Fibroblast of lung (primary cell): ENCODE results near the gene ANKS1A.

ENCODE experiments used
- EZH2 ChIP-seq: IDR thresholded peaks from 2 replicates; pipeline ENCODE4 v1.5.1; 2012; ENCODE audit warnings: low read length, control low read depth, mild to moderate bottlenecking; ENCODE audit errors: missing control alignments
- TF ChIP-seq, protein P1 (sequence below), 2 donors: IDR thresholded peaks in 1 of 2; conservative IDR thresholded peaks in 1 of 2; 1 replicate in 1 of 2; 2 replicates in 1 of 2; pipeline ENCODE4 v1.5.1; 2011 to 2012; ENCODE audit warnings: low read length in 2 of 2, control low read depth in 1 of 2, inconsistent platforms in 1 of 2, low read depth in 1 of 2, mild to moderate bottlenecking in 1 of 2

DNA sequence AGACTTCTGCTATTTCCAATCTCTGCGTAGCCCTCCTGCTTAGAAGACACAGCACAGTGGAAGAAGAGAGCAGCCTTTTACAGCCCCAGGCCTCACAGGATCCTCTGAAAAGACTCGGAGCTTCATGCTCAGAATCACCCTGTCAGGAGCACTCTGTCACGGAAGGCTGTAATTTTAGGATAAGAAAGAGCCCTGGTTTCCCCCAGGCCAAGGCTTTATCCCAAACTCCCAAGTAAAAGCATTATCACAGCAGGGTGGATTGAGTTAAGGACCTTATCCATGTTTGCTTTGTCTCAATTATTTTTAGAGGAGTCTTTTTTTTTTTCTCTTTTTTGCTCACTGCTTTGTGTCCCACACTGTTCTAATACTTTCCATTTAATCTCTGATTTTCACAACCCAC, 39.2 kb downstream of the ANKS1A start:
- TF ChIP-seq, protein P1, sequence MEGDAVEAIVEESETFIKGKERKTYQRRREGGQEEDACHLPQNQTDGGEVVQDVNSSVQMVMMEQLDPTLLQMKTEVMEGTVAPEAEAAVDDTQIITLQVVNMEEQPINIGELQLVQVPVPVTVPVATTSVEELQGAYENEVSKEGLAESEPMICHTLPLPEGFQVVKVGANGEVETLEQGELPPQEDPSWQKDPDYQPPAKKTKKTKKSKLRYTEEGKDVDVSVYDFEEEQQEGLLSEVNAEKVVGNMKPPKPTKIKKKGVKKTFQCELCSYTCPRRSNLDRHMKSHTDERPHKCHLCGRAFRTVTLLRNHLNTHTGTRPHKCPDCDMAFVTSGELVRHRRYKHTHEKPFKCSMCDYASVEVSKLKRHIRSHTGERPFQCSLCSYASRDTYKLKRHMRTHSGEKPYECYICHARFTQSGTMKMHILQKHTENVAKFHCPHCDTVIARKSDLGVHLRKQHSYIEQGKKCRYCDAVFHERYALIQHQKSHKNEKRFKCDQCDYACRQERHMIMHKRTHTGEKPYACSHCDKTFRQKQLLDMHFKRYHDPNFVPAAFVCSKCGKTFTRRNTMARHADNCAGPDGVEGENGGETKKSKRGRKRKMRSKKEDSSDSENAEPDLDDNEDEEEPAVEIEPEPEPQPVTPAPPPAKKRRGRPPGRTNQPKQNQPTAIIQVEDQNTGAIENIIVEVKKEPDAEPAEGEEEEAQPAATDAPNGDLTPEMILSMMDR (conservative IDR thresholded peaks at IDR 0.05 in 1 of 2, IDR thresholded peaks at IDR 0.05 in 1 of 2; ENCODE audit: low read depth in 1 of 2, low read length in 2 of 2) = no peak
- TF ChIP-seq EZH2 = no peak
